ENCODE results near the gene ANKRD49.

Gene ANKRD49

DNA sequence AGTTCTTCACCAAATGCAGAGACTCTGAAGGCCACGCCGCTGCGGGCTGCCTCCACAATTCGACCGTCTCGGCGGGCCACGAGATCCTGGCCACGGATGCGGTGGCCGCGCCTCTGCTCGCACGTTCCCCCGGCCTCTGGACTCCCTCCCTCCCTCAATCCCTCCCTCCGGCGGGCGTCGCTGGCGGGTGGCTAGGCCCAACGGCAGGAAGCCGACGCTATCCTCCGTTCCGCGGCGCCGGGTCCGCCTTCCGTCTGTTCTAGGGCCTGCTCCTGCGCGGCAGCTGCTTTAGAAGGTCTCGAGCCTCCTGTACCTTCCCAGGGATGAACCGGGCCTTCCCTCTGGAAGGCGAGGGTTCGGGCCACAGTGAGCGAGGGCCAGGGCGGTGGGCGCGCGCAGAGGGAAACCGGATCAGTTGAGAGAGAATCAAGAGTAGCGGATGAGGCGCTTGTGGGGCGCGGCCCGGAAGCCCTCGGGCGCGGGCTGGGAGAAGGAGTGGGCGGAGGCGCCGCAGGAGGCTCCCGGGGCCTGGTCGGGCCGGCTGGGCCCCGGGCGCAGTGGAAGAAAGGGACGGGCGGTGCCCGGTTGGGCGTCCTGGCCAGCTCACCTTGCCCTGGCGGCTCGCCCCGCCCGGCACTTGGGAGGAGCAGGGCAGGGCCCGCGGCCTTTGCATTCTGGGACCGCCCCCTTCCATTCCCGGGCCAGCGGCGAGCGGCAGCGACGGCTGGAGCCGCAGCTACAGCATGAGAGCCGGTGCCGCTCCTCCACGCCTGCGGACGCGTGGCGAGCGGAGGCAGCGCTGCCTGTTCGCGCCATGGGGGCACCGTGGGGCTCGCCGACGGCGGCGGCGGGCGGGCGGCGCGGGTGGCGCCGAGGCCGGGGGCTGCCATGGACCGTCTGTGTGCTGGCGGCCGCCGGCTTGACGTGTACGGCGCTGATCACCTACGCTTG, 50.2 kb downstream of the ANKRD49 start, which contains the start of gene FUT4:
TSS of gene FUT4 (plus strand) at position 227 of the 951 bp plus-strand sequence. CDS start at position 440, 213 bp downstream.
- DNase-seq (ENCODE audit: low read depth in 2 of 2): peak in 1 of 2 experiments; percentile 60

DNA sequence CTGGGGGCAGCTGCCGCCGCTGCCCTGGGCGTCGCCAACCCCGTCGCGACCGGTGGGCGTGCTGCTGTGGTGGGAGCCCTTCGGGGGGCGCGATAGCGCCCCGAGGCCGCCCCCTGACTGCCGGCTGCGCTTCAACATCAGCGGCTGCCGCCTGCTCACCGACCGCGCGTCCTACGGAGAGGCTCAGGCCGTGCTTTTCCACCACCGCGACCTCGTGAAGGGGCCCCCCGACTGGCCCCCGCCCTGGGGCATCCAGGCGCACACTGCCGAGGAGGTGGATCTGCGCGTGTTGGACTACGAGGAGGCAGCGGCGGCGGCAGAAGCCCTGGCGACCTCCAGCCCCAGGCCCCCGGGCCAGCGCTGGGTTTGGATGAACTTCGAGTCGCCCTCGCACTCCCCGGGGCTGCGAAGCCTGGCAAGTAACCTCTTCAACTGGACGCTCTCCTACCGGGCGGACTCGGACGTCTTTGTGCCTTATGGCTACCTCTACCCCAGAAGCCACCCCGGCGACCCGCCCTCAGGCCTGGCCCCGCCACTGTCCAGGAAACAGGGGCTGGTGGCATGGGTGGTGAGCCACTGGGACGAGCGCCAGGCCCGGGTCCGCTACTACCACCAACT, 51.0 kb downstream of the ANKRD49 start:
- no peak for DNase-seq (ENCODE audit: low read depth in 2 of 2)

DNA sequence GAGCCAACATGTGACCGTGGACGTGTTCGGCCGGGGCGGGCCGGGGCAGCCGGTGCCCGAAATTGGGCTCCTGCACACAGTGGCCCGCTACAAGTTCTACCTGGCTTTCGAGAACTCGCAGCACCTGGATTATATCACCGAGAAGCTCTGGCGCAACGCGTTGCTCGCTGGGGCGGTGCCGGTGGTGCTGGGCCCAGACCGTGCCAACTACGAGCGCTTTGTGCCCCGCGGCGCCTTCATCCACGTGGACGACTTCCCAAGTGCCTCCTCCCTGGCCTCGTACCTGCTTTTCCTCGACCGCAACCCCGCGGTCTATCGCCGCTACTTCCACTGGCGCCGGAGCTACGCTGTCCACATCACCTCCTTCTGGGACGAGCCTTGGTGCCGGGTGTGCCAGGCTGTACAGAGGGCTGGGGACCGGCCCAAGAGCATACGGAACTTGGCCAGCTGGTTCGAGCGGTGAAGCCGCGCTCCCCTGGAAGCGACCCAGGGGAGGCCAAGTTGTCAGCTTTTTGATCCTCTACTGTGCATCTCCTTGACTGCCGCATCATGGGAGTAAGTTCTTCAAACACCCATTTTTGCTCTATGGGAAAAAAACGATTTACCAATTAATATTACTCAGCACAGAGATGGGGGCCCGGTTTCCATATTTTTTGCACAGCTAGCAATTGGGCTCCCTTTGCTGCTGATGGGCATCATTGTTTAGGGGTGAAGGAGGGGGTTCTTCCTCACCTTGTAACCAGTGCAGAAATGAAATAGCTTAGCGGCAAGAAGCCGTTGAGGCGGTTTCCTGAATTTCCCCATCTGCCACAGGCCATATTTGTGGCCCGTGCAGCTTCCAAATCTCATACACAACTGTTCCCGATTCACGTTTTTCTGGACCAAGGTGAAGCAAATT, 51.7 kb downstream of the ANKRD49 start:
- DNase-seq (ENCODE audit: low read depth in 2 of 2): no peak

DNA sequence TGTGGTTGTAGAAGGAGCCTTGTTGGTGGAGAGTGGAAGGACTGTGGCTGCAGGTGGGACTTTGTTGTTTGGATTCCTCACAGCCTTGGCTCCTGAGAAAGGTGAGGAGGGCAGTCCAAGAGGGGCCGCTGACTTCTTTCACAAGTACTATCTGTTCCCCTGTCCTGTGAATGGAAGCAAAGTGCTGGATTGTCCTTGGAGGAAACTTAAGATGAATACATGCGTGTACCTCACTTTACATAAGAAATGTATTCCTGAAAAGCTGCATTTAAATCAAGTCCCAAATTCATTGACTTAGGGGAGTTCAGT, 52.3 kb downstream of the ANKRD49 start:
- DNase-seq (ENCODE audit: low read depth in 2 of 2): no peak

DNA sequence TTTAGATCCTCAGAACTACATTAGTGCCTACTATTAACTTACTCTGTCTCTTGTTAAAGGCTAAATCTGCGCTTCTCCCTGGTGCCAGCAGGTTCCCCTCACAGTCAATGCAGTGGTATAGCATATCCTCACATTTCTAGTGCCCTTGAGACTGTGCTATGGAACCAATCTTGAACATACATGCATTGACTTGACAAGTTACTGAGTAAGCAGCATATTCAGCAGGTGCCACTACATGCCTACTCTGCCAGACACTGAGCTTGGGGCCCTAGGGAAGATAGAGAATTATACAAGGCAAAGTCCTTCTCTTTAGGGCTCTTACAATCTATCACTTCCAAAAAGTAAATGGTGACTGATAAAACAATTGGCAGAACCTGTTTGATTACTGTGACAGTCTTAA, 53.1 kb downstream of the ANKRD49 start:
- DNase-seq (ENCODE audit: low read depth in 2 of 2): no peak

DNA sequence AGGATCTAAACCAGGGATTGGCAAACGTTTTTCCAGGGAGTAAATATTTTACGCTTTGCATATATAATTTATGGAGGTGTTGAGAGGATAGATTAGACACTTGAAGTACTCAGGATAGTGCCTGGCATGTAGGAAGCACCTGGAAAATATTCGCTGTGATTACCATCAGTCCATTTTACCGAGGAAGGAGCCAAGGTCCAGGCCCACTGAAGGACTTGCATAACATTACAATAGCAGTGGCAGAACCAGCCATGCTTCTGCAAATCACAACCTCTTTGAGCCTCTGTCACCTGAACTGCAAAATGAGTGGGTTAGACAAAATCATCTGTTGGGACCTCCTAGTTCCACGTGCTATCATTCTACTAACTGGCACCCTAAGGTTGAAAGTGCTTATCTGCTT, 55.4 kb downstream of the ANKRD49 start:
- no peak for DNase-seq (ENCODE audit: low read depth in 2 of 2)

Measured in fibroblast of skin of left biceps (primary cell).